Esophagus (tissue), 2 donors: ENCODE results near the gene PANK2. TPM values are rescaled to one million over a fixed set of nuclear protein-coding genes. Genes with fewer than 3 reads are reported as not detected.
A peak's percentile ranks its signal among the peaks of the same experiment; 100 is the strongest.
"Not testable (repeated sequence)": the region's sequence is repeated elsewhere in the genome, so short reads cannot be mapped to it uniquely, and the experiment has no call there.

Source experiments
- H3K27ac ChIP-seq, 2 donors: one replicate each; pipeline ENCODE4 v1.5.1; 2013; ENCODE audit warnings: low read depth in 2 of 2, mild to moderate bottlenecking in 2 of 2, inconsistent platforms in 1 of 2, low read length in 1 of 2, moderate library complexity in 1 of 2
- H3K27me3 ChIP-seq, 2 donors: one replicate each; pipeline ENCODE4 v1.6.1; 2013; ENCODE audit warnings: low read length in 2 of 2, control low read depth in 1 of 2, mild to moderate bottlenecking in 1 of 2; ENCODE audit not compliant: insufficient read depth in 2 of 2, control insufficient read depth in 1 of 2
- H3K36me3 ChIP-seq, 2 donors: one replicate each; pipeline ENCODE4 v1.6.1; 2013; ENCODE audit warnings: low read length in 1 of 2; ENCODE audit not compliant: control insufficient read depth in 2 of 2, insufficient read depth in 2 of 2
- H3K4me1 ChIP-seq, 2 donors: one replicate each; pipeline ENCODE4 v1.6.1; 2013; ENCODE audit warnings: low read length in 1 of 2; ENCODE audit not compliant: control insufficient read depth in 2 of 2, insufficient read depth in 2 of 2
- H3K4me3 ChIP-seq, 2 donors: one replicate each; pipeline ENCODE4 v1.5.1; 2013; ENCODE audit warnings: low read length in 2 of 2, mild to moderate bottlenecking in 2 of 2, low read depth in 1 of 2, moderate library complexity in 1 of 2
- H3K9me3 ChIP-seq, 2 donors: one replicate each; pipeline ENCODE4 v1.6.1; 2013; ENCODE audit warnings: mild to moderate bottlenecking in 2 of 2, low read depth in 1 of 2, low read length in 1 of 2, moderate library complexity in 1 of 2; ENCODE audit not compliant: control insufficient read depth in 2 of 2, insufficient read depth in 1 of 2
- WGBS, 2 donors: extraction: QIAGEN DNeasy Blood & Tissue Kit; methylation state at CpG; one replicate each; pipeline ENCODE4 v1.1.7; 2013; 5-methylcytosine and 5-hydroxymethylcytosine counted together
- polyA plus RNA-seq, 2 donors: library from polyadenylated mRNA; stranded (reverse); fragments of 200-250 nt; gene quantifications; one replicate each; pipeline ENCODE4 v1.2.3, GENCODE V29; 2013
- donor health status: healthy with polysubstance abuse.
- donor health status: Bipolar disorder and iron deficiency.

The PANK2 gene
- polyA plus RNA-seq, 2 donors = 31.0 to 31.9 TPM

DNA sequence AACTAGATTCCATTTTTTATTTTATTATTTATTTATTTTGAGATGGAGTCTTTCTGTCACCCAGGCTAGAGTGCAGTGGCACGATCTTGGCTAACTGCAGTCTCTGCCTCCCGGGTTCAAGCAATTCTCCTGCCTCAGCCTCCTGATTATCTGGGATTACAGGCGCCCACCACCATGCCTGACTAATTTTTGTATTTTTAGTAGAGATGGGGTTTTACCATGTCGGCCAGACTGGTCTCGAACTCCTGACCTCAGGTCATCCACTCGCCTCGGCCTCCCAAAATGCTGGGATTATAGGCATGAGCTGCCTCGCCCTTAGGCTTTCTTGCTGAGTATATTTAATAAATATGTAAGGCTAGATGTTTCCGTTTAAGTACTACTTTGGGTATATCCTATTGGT lies 9.0 kb downstream of the PANK2 start:
- not testable (repeated sequence) for H3K4me3 ChIP-seq, H3K27ac ChIP-seq, H3K9me3 ChIP-seq, H3K36me3 ChIP-seq, H3K27me3 ChIP-seq, H3K4me1 ChIP-seq
- 67 to 77% methylated on average over 9 of the region's 9 CpGs for WGBS, 2 donors

DNA sequence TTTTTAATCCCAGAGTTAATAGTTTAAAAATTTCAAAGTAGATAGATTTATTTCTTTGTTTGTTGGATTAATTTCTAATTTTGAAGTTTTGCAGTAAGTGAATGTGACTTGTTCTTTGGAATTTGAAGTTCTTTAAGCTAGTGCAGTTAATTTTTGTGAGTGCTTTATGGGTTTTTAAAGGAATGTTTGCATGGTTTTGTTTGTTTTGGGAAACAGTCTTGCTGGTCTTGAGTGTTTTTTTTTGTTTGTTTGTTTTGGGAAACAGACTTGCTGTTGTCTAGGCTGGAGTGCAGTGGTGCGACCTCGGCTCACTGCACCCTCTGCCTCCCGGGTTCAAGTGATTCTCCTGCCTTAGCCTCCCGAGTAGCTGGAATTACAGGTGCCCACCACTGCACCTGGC lies 9.5 kb downstream of the PANK2 start:
- no peaks in the 10 kb centered on the region for H3K9me3 ChIP-seq
- H3K4me3 ChIP-seq = no peak overlapping the region
- H3K4me1 ChIP-seq = peaks cover 7 to 9% of the 10 kb centered on the region in 2 donors
- H3K36me3 ChIP-seq = peaks cover 0 to 8% of the 10 kb centered on the region in 2 donors
- 63 to 70% methylated on average over 4 of the region's 4 CpGs for WGBS, 2 donors
- no peaks in the 10 kb centered on the region for H3K27me3 ChIP-seq
- H3K27ac ChIP-seq = no peak overlapping the region

DNA sequence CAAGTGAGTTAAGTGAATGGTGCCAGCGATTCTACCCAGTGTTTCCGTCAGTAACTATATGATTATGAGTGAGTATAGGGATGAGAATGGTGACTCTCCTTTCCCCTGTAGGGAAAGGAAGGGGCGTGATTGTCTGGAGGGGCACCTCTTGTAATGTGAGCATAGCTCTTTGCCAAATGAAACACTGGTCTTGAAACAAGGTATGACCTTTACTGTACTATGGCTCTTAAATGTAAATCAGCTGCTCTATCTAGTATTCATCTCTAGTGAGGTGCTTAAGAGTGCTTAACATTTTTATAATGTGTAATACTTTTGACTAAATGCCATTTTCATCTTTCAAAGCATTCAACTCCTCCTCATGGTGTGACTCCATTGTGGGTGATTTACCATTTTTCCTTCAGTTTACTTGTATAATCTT lies 11.0 kb downstream of the PANK2 start:
- Histone ChIP-seq H3K27ac (no peak overlapping the region), H3K27me3 (no peaks in the 10 kb centered on the region), H3K4me1 (peaks cover 4 to 9% of the 10 kb centered on the region in 2 donors), H3K36me3 (peaks cover 0 to 5% of the 10 kb centered on the region in 2 donors), H3K4me3 (no peak overlapping the region), H3K9me3 (no peaks in the 10 kb centered on the region)
- 73 to 78% methylated on average over 3 of the region's 3 CpGs for WGBS, 2 donors

DNA sequence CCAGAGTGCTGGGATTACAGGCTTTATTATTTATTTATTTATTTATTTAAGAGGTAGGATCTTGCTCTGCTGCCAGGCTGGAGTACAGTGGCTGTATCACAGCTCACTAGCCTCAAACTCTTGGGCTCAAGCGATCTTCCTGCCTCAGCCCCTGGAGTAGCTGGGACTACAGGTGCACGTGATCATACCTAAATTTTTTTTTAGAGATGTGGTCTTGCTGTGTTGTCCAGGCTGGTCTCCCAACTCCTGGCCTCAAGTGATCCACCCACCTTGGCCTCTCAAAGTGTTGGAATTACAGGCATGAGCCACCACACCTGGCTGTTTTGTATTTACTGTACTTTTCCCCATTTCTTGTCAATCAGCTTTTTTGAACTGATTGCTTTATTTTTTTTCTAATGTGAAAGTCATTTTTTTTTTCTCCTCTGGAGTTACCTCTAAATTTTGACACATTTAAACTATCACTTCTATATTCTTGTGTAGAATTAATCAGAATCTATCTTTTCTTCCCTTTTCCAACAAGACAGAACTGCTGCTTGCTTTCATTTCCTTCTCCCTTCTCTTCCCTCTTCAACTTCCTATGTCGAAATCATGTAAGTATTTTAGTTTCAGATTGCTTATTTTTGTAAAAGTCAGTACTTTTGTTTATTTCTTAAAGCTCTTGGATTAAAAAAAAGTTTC lies 12.0 kb downstream of the PANK2 start:
- Histone ChIP-seq H3K4me3 (no peak overlapping the region), H3K27ac (peak overlapping the region in 1 of 2 donors; percentile 47), H3K9me3 (no peaks in the 10 kb centered on the region), H3K27me3 (no peaks in the 10 kb centered on the region), H3K36me3 (peaks cover 0 to 5% of the 10 kb centered on the region in 2 donors), H3K4me1 (peaks cover 4 to 9% of the 10 kb centered on the region in 2 donors)
- 62 to 77% methylated on average over 3 of the region's 3 CpGs for WGBS, 2 donors

DNA sequence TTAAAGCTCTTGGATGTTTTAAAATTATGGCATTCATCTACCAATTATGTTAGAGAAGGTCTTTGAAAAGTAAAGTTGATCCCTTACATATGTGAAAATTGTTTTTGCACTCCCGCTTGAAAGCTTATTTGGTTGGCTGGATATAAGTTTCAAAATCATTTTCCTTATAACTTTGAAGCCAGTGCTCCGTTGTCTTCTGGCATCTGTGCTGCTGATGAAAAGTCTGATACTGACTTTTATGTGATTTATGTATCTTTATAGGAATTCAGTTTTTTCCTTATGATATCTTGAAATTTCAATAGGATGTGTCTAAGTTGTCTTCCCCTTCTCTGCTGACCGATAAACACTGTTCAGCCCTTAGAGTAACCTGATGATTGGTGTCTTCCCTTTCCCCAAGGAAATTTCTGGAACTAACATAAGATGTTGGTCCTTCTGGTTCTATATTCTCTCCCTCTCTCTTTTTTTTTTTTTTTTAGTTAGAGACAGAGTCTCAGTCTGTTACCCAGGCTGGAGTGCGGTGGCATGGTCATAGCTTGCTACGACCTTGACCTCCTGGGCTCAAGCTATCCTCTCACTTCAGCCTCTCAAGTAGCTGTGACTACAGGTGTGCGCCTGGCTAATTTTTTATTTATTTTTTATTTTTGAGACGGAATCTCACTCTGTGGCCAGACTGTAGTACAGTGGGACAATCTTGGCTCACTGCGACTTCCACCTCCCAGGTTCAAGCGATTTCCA lies 12.7 kb downstream of the PANK2 start:
- Histone ChIP-seq H3K27ac (no peak overlapping the region), H3K4me3 (no peak overlapping the region), H3K27me3 (no peaks in the 10 kb centered on the region), H3K4me1 (peaks cover 2 to 4% of the 10 kb centered on the region in 2 donors), H3K9me3 (no peaks in the 10 kb centered on the region), H3K36me3 (peaks cover 0 to 4% of the 10 kb centered on the region in 2 donors)
- WGBS, 2 donors = 77 to 82% methylated on average over 9 of the region's 9 CpGs

DNA sequence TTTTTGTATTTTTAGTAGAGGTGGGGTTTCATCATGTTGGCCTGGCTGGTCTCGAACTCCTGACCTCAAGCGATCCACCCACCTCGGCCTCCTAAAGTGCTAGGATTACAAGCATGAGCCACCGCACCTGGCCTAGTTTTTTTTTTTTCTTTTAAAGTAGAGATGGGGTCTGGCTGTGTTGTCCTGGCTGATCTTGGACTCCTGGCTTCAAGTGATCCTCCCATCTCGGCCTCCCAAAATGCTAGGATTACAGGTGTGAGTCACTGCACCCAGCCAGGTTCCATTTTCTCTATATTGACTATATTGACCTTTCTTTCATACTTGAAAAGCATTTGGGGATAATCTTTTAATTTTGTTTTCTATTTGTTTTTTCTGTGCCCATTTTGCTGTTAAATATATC lies 13.3 kb downstream of the PANK2 start:
- no peak overlapping the region for H3K4me3 ChIP-seq
- no peak overlapping the region for H3K27ac ChIP-seq
- H3K4me1 ChIP-seq = peaks cover 0 to 3% of the 10 kb centered on the region in 2 donors
- H3K27me3 ChIP-seq = no peaks in the 10 kb centered on the region
- H3K36me3 ChIP-seq = peaks cover 0 to 2% of the 10 kb centered on the region in 2 donors
- WGBS, 2 donors = 92 to 95% methylated on average over 5 of the region's 5 CpGs
- H3K9me3 ChIP-seq = no peaks in the 10 kb centered on the region

DNA sequence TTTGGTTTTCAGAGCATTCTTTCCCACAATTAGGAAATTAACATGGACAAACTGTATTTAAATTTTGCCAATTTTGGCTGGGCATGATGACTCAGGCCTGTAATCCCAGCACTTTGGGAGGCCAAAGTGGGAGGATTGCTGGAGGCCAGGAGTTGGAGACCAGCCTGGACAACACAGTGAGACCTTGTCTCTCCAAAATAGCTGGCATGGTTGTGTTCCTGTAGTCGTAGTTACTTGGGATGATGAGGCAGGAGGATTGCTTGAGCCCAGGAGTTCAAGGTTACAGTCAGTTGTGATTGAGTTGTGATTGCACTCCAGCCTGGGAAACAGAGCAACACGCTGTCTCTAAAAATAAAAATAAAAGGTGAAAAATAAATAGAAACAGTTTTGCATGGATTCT lies 15.0 kb downstream of the PANK2 start:
- no peaks in the 10 kb centered on the region for H3K9me3 ChIP-seq
- H3K36me3 ChIP-seq = peaks cover 0 to 7% of the 10 kb centered on the region in 2 donors
- H3K4me1 ChIP-seq = peaks cover 0 to 3% of the 10 kb centered on the region in 2 donors
- H3K4me3 ChIP-seq = no peak overlapping the region
- no peaks in the 10 kb centered on the region for H3K27me3 ChIP-seq
- peak overlapping the region in 1 of 2 donors; percentile 24 for H3K27ac ChIP-seq
- 65 to 66% methylated on average over 2 of the region's 2 CpGs for WGBS, 2 donors

DNA sequence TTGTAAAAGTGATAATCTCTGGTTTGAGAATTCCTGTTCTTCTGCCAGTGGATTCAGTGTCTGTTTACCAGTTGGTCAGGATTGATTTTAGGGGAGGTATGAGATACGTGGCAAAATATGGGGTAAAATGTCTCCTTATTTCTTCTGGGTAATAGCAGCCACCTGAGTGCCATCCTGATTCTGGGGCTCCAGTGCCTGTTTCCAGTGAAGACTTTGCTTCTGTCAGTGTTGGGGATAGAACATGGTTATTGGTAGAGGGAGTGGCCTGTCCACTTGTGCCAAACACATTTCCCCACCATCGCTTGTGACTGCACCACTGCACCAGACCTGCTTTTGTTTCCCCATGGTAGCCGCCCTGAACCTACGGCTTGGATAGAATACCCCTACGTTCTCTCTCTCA lies 15.7 kb downstream of the PANK2 start:
- WGBS, 2 donors = 81 to 88% methylated on average over 5 of the region's 5 CpGs
- Histone ChIP-seq H3K4me3 (no peak overlapping the region), H3K4me1 (peaks cover 0 to 3% of the 10 kb centered on the region in 2 donors), H3K36me3 (peaks cover 0 to 11% of the 10 kb centered on the region in 2 donors), H3K9me3 (no peaks in the 10 kb centered on the region), H3K27me3 (no peaks in the 10 kb centered on the region), H3K27ac (peak overlapping the region in 1 of 2 donors; percentile 45)

DNA sequence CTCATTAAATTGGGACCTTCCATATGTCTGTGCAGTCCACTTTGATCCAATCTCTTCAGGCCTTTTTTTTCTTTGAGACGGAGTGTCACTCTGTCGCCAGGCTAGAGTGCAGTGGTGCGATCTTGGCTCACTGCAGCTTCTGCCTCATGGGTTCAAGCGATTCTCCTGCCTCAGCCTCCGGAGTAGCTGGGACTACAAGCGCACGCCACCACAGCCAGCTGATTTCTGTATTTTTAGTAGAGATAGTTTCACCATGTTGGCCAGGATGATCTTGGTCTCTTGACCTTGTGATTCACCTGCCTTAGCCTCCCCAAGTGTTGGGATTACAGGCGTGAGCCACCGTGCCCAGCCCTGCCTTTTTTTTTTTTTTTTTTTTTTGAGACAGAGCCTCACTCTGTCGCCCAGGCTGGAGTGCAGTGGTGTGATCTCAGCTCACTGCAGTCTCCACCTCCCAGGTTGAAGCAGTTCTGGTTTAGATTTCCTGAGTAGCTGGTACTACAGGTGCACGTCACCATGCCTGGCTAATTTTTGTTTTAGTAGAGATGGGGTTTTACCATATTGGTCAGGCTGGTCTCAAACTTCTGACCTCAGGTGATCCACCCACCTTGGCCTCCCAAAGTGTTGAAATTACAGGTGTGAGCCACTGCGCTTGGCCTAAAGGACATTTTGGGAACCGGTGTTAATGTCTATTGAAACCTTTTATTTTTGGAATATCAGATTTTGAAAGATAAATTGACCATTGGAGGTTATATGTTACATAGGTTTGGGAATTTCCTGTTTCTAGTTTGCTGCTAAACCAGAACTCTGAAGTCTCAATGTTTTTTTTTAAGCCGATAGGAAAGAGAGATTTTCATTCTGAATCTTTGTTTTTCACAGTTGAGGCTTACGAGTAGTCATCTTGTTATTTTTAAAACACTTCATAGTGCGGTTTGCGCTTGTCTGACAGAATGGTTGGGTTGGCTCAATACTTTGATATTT lies 17.8 kb downstream of the PANK2 start:
- 72 to 74% methylated on average over 17 of the region's 17 CpGs for WGBS, 2 donors
- peak overlapping the region in 1 of 2 donors; percentile 62 for H3K27ac ChIP-seq
- not testable (repeated sequence) for H3K4me3 ChIP-seq, H3K27me3 ChIP-seq, H3K9me3 ChIP-seq, H3K4me1 ChIP-seq
- H3K36me3 ChIP-seq = peaks cover 0 to 12% of the 10 kb centered on the region in 2 donors
